H9 (cell line): Measurements from ENCODE around the gene LEO1. TPM values are rescaled to one million over a fixed set of nuclear protein-coding genes. Genes with fewer than 3 reads are reported as not detected.

Experiments used
- DNase-seq: peaks from one replicate; pipeline ENCODE4 v3.0.0-alpha.2; 2017
- H2AFZ ChIP-seq: one replicate; pipeline ENCODE4 v1.6.1; 2013; ENCODE audit warnings: mild to moderate bottlenecking, low read length, control low read depth, moderate library complexity
- H2AK5ac ChIP-seq: 2 replicates; pipeline ENCODE4 v1.6.1; 2013; ENCODE audit warnings: low read length, control low read depth, mixed read lengths; ENCODE audit not compliant: insufficient read length
- H2BK120ac ChIP-seq: one replicate; pipeline ENCODE4 v1.6.1; 2013; ENCODE audit warnings: low read depth, mild to moderate bottlenecking, low read length, control low read depth, inconsistent platforms; ENCODE audit not compliant: poor library complexity, severe bottlenecking
- H2BK12ac ChIP-seq: 2 replicates; pipeline ENCODE4 v1.6.1; 2013; ENCODE audit warnings: low read length, control low read depth, mixed read lengths, low read depth; ENCODE audit not compliant: insufficient read length
- H2BK15ac ChIP-seq: 2 replicates; pipeline ENCODE4 v1.6.1; 2013; ENCODE audit warnings: low read depth, low read length, control low read depth
- H2BK20ac ChIP-seq: one replicate; pipeline ENCODE4 v1.6.1; 2013; ENCODE audit warnings: low read depth, mild to moderate bottlenecking, low read length, control low read depth, inconsistent platforms; ENCODE audit not compliant: poor library complexity, severe bottlenecking
- H2BK5ac ChIP-seq: 2 replicates; pipeline ENCODE4 v1.6.1; 2013; ENCODE audit warnings: low read length, control low read depth, mixed read lengths; ENCODE audit not compliant: insufficient read length
- H3K14ac ChIP-seq: 2 replicates; pipeline ENCODE4 v1.6.1; 2013; ENCODE audit warnings: low read length, control low read depth; ENCODE audit not compliant: insufficient read depth
- H3K18ac ChIP-seq: 2 replicates; pipeline ENCODE4 v1.6.1; 2013; ENCODE audit warnings: low read depth, mild to moderate bottlenecking, mixed read lengths, low read length, control low read depth; ENCODE audit not compliant: insufficient read length
- H3K23ac ChIP-seq: 2 replicates; pipeline ENCODE4 v1.6.1; 2013; ENCODE audit warnings: low read length, control low read depth, mixed read lengths, low read depth; ENCODE audit not compliant: insufficient read length
- H3K23me2 ChIP-seq: 2 replicates; pipeline ENCODE4 v1.6.1; 2013; ENCODE audit warnings: low read depth, mild to moderate bottlenecking, mixed read lengths, low read length, control low read depth; ENCODE audit not compliant: insufficient read length, poor library complexity, severe bottlenecking
- H3K27ac ChIP-seq: 2 replicates; pipeline ENCODE4 v1.5.1; 2013; ENCODE audit warnings: low read length, control low read depth, mixed read lengths, low read depth; ENCODE audit not compliant: insufficient read length
- H3K27me3 ChIP-seq: 2 replicates; pipeline ENCODE4 v1.6.1; 2013; ENCODE audit warnings: low read length, control low read depth, inconsistent platforms; ENCODE audit not compliant: insufficient read depth
- H3K4ac ChIP-seq: 2 replicates; pipeline ENCODE4 v1.6.1; 2013; ENCODE audit warnings: low read depth, mild to moderate bottlenecking, control low read depth, inconsistent platforms, low read length, moderate library complexity
- H3K4me1 ChIP-seq: 2 replicates; pipeline ENCODE4 v1.6.1; 2013; ENCODE audit warnings: low read length, control low read depth, inconsistent platforms; ENCODE audit not compliant: insufficient read depth
- H3K4me2 ChIP-seq: 2 replicates; pipeline ENCODE4 v1.6.1; 2013; ENCODE audit warnings: low read length, control low read depth, mixed read lengths; ENCODE audit not compliant: insufficient read length, insufficient read depth
- H3K56ac ChIP-seq: 2 replicates; pipeline ENCODE4 v1.6.1; 2013; ENCODE audit warnings: low read depth, mild to moderate bottlenecking, mixed read lengths, low read length, control low read depth; ENCODE audit not compliant: insufficient read length
- H3K79me1 ChIP-seq: 2 replicates; pipeline ENCODE4 v1.6.1; 2013; ENCODE audit warnings: low read depth, mild to moderate bottlenecking, moderate library complexity, low read length, control low read depth, inconsistent platforms; ENCODE audit not compliant: insufficient read depth, poor library complexity, severe bottlenecking
- H3K79me2 ChIP-seq: 2 replicates; pipeline ENCODE4 v1.6.1; 2013; ENCODE audit warnings: low read length, control low read depth, inconsistent platforms; ENCODE audit not compliant: insufficient read depth
- H3K9ac ChIP-seq: 2 replicates; pipeline ENCODE4 v1.6.1; 2013; ENCODE audit warnings: low read length, control low read depth, mixed read lengths; ENCODE audit not compliant: insufficient read length; ENCODE audit errors: extremely low read depth
- H3K9me3 ChIP-seq: one replicate; pipeline ENCODE4 v1.6.1; 2013; ENCODE audit warnings: low read depth, low read length, inconsistent platforms; ENCODE audit not compliant: control insufficient read depth
- H3T11ph ChIP-seq: one replicate; pipeline ENCODE4 v1.6.1; 2013; ENCODE audit warnings: mild to moderate bottlenecking, low read length, control low read depth, inconsistent platforms
- H4K20me1 ChIP-seq: one replicate; pipeline ENCODE4 v1.6.1; 2013; ENCODE audit not compliant: control insufficient read depth, insufficient read length, insufficient read depth
- H4K5ac ChIP-seq: 2 replicates; pipeline ENCODE4 v1.6.1; 2013; ENCODE audit warnings: low read depth, mild to moderate bottlenecking, mixed read lengths, low read length, control low read depth; ENCODE audit not compliant: insufficient read length
- H4K8ac ChIP-seq: replicated peaks from 2 replicates; pipeline ENCODE4 v1.6.1; 2013; ENCODE audit warnings: low read length, control low read depth, mixed read lengths, low read depth; ENCODE audit not compliant: insufficient read length
- H4K91ac ChIP-seq: 2 replicates; pipeline ENCODE4 v1.6.1; 2013; ENCODE audit warnings: low read depth, mild to moderate bottlenecking, moderate library complexity, mixed read lengths, low read length, control low read depth; ENCODE audit not compliant: insufficient read length
- H3K27ac Mint-ChIP-seq, 3 experiments: 2 replicates in 2 of 3; 3 replicates in 1 of 3; pipeline ENCODE4 v1.8.0; 2020 to 2021; ENCODE audit warnings: mixed read lengths in 3 of 3, mild to moderate bottlenecking in 1 of 3, moderate library complexity in 1 of 3
- H3K27me3 Mint-ChIP-seq: 2 replicates; pipeline ENCODE4 v1.8.0; 2021; ENCODE audit warnings: low read depth, mild to moderate bottlenecking, moderate library complexity, mixed read lengths
- H3K36me3 Mint-ChIP-seq, 3 experiments: 2 replicates in 2 of 3; 3 replicates in 1 of 3; pipeline ENCODE4 v1.8.0; 2020 to 2021; ENCODE audit warnings: low read depth in 3 of 3, mixed read lengths in 3 of 3; ENCODE audit not compliant: insufficient read depth in 1 of 3
- H3K4me1 Mint-ChIP-seq, 2 experiments: 2 replicates each; pipeline ENCODE4 v1.8.0; 2020; ENCODE audit warnings: mixed read lengths in 2 of 2
- H3K4me3 Mint-ChIP-seq, 2 experiments: 2 replicates in 1 of 2; 3 replicates in 1 of 2; pipeline ENCODE4 v1.8.0; 2020 to 2021; ENCODE audit warnings: mild to moderate bottlenecking in 2 of 2, mixed read lengths in 2 of 2, moderate library complexity in 1 of 2
- H3K9me3 Mint-ChIP-seq, 2 experiments: 2 replicates in 1 of 2; 3 replicates in 1 of 2; pipeline ENCODE4 v1.8.0; 2020; ENCODE audit warnings: mild to moderate bottlenecking in 2 of 2, mixed read lengths in 2 of 2, moderate library complexity in 1 of 2
- WGBS: extraction: QIAGEN DNeasy Blood & Tissue Kit; methylation state at CpG from one replicate; pipeline ENCODE4 v1.1.7; 2013; ENCODE audit warnings: missing lambda C conversion rate, low lambda C conversion rate, mixed read lengths; ENCODE audit not compliant: insufficient read length; ENCODE audit errors: extremely low coverage; 5-methylcytosine and 5-hydroxymethylcytosine counted together
- total RNA-seq: library from RNA; stranded (reverse); gene quantifications from 2 replicates; pipeline ENCODE4 v1.2.1, GENCODE V29; 2021
- TF ChIP-seq, protein P1 (sequence below): fragments of 200-600 bp; sonication (generic); conservative IDR thresholded peaks from 3 replicates; pipeline ENCODE4 v1.8.0; 2021; ENCODE audit warnings: antibody characterized with exemption, mild to moderate bottlenecking

Gene LEO1
- total RNA-seq, 1 experiment from 2014 or later = 30.3 TPM

DNA sequence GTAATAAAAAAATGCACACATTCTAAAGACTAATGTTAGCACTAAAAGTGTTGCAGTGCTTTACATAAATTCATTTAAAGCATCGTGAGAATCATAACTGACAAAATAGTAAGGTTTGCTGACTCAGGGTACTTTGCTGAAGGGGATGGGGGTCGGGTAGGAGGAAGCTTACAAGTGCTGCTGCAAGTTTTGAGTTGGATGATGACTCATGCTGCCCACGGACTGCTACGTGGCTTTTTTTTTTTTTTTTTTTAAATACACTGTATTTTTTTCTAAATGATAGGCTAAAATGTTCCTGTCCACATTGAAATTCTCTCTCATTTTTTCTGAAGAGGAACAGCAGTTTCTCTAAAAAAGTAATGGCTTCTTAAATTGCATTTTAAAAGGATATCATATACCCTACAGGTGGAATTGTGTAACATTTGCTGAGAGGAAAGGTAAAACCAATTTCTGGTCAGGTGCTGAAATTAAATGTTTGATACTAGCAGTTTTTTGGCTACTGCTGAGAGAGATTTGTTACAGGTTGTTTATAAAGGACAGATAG, 49.6 kb upstream of the LEO1 start:
- Histone ChIP-seq H2BK120ac (no peak overlapping the region), H2BK20ac (no peak overlapping the region), H3K4me1 (no peaks in the 10 kb centered on the region; the same call in 1 of the 2 replicates), H3K18ac (no peak overlapping the region), H2BK12ac (no peak overlapping the region), H2AFZ (no peak overlapping the region), H3K14ac (no peak overlapping the region), H3K9me3 (no peaks in the 10 kb centered on the region), H3K4ac (no peak overlapping the region), H4K20me1 (no peaks in the 10 kb centered on the region), H2BK15ac (no peak overlapping the region), H3K23me2 (peaks cover 6% of the 10 kb centered on the region), H3K4me2 (peak overlapping the region; percentile 99), H3K79me1 (peaks cover 7% of the 10 kb centered on the region), H3K23ac (no peak overlapping the region), H3T11ph (no peak overlapping the region), H3K9ac (peak overlapping the region; percentile 55), H3K56ac (no peak overlapping the region), H2BK5ac (no peak overlapping the region), H3K27ac (no peak overlapping the region), H4K91ac (no peak overlapping the region), H4K8ac (no peak overlapping the region), H3K27me3 (no peaks in the 10 kb centered on the region), H3K79me2 (peaks cover 37% of the 10 kb centered on the region; the same call in 1 of the 2 replicates), H4K5ac (no peak overlapping the region), H2AK5ac (no peak overlapping the region)
- peaks cover 4 to 5% of the 10 kb centered on the region in 2 experiments; a peak in 2 of 5 replicates for H3K9me3 Mint-ChIP-seq
- H3K27ac Mint-ChIP-seq = peak overlapping the region; percentile 22 to 66 (median 52); a peak in 4 of 7 replicates
- TF ChIP-seq, protein P1, sequence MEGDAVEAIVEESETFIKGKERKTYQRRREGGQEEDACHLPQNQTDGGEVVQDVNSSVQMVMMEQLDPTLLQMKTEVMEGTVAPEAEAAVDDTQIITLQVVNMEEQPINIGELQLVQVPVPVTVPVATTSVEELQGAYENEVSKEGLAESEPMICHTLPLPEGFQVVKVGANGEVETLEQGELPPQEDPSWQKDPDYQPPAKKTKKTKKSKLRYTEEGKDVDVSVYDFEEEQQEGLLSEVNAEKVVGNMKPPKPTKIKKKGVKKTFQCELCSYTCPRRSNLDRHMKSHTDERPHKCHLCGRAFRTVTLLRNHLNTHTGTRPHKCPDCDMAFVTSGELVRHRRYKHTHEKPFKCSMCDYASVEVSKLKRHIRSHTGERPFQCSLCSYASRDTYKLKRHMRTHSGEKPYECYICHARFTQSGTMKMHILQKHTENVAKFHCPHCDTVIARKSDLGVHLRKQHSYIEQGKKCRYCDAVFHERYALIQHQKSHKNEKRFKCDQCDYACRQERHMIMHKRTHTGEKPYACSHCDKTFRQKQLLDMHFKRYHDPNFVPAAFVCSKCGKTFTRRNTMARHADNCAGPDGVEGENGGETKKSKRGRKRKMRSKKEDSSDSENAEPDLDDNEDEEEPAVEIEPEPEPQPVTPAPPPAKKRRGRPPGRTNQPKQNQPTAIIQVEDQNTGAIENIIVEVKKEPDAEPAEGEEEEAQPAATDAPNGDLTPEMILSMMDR = peak; percentile 35; the same call in 2 of the 3 replicates
- H3K27me3 Mint-ChIP-seq = peaks cover 1% of the 10 kb centered on the region; the same call in 1 of the 2 replicates
- WGBS = no CpG with 5 or more reads among the region's 4 CpGs
- peaks cover 38 to 53% of the 10 kb centered on the region in 2 experiments for H3K4me1 Mint-ChIP-seq
- H3K36me3 Mint-ChIP-seq = peaks cover 0 to 13% (median 0%) of the 10 kb centered on the region in 3 experiments; a peak in 4 of 7 replicates
- DNase-seq = no peak
- peak overlapping the region; percentile 80 to 89 for H3K4me3 Mint-ChIP-seq
